CD4-positive, alpha-beta T cell (primary cell): ENCODE data around the gene KCNJ3. TPM values are rescaled to one million over a fixed set of nuclear protein-coding genes. Genes with fewer than 3 reads are reported as not detected.

Experiments used
- ATAC-seq: fragments of 200-7000 bp; cut with Tn5 transposase; one replicate; pipeline ENCODE4 v1.10.0; 2022; ENCODE audit warnings: mild to moderate bottlenecking; ENCODE audit not compliant: poor library complexity
- CTCF ChIA-PET: fragments of 350-600 bp; sonication (Branson Sonifier 250); formaldehyde crosslinking; loops from one replicate; lab custom pipeline; 2021; ENCODE audit warnings: antibody characterized with exemption, inconsistent platforms; lab: Charles Lee
- POLR2A ChIA-PET: fragments of 350-600 bp; sonication (Branson Sonifier 250); formaldehyde crosslinking; loops from one replicate; lab custom pipeline; 2021; ENCODE audit warnings: antibody characterized with exemption, inconsistent platforms; lab: Charles Lee
- DNase-seq, 14 experiments: peaks; one replicate each; pipeline ENCODE4 v3.0.0-alpha.2; 2013 to 2020; ENCODE audit warnings: mixed read lengths in 2 of 14
- H3K27ac ChIP-seq, 2 donors: one replicate each; pipeline versions ENCODE4 v1.5.1 to v1.7.0; 2013; ENCODE audit warnings: low read length in 2 of 2, low read depth in 1 of 2, mild to moderate bottlenecking in 1 of 2
- H3K27me3 ChIP-seq, 2 experiments: 1 replicate in 1 of 2; 2 replicates in 1 of 2; pipeline versions ENCODE4 v1.6.1 to v1.7.0; 2013; ENCODE audit warnings: low read length in 2 of 2, control low read depth in 1 of 2, mild to moderate bottlenecking in 1 of 2, moderate library complexity in 1 of 2; ENCODE audit not compliant: insufficient read depth in 2 of 2, control insufficient read depth in 1 of 2
- H3K36me3 ChIP-seq: one replicate; pipeline ENCODE4 v1.6.1; 2013; ENCODE audit warnings: low read length, control low read depth; ENCODE audit not compliant: insufficient read depth
- H3K4me1 ChIP-seq: one replicate; pipeline ENCODE4 v1.6.1; 2013; ENCODE audit warnings: low read length, control low read depth; ENCODE audit not compliant: insufficient read depth
- H3K4me3 ChIP-seq: one replicate; pipeline ENCODE4 v1.5.1; 2013; ENCODE audit warnings: mild to moderate bottlenecking, low read length, moderate library complexity
- H3K9me3 ChIP-seq, 2 experiments: 1 replicate in 1 of 2; 2 replicates in 1 of 2; pipeline versions ENCODE4 v1.6.1 to v1.7.0; 2013; ENCODE audit warnings: low read length in 2 of 2, mild to moderate bottlenecking in 2 of 2, control low read depth in 1 of 2, moderate library complexity in 1 of 2; ENCODE audit not compliant: control insufficient read depth in 1 of 2, insufficient read depth in 1 of 2
- H3K27ac Mint-ChIP-seq: one replicate; pipeline ENCODE4 v1.8.0; 2020; ENCODE audit warnings: mixed read lengths
- H3K27me3 Mint-ChIP-seq: one replicate; pipeline ENCODE4 v1.8.0; 2021; ENCODE audit warnings: mixed read lengths
- H3K36me3 Mint-ChIP-seq: one replicate; pipeline ENCODE4 v1.8.0; 2021; ENCODE audit warnings: low read depth, mixed read lengths
- H3K4me1 Mint-ChIP-seq: one replicate; pipeline ENCODE4 v1.8.0; 2021; ENCODE audit warnings: low read depth, mixed read lengths
- H3K4me3 Mint-ChIP-seq: one replicate; pipeline ENCODE4 v1.8.0; 2020; ENCODE audit warnings: mild to moderate bottlenecking, mixed read lengths
- H3K9me3 Mint-ChIP-seq: one replicate; pipeline ENCODE4 v1.8.0; 2020; ENCODE audit warnings: mixed read lengths
- intact Hi-C, 2 experiments: fragments of 100-400 bp; cut with DNase I in 1 of 2; cut with micrococcal nuclease in 1 of 2; formaldehyde crosslinking; loops; one replicate each; pipeline versions ENCODE4 v1.15.1 to v1.9.0; 2023 to 2025; cut with DNase I, micrococcal nuclease
- total RNA-seq, 174 experiments: library from RNA in 2 of 174; stranded (reverse) in 2 of 174; gene quantifications; one replicate each; pipeline ENCODE4 v1.2.3 and lab custom pipeline; 2021 to 2026
- TF ChIP-seq, protein P1 (sequence below): fragments of 200-600 bp; IDR thresholded peaks from one replicate; pipeline ENCODE4 v1.8.0; 2022; ENCODE audit warnings: antibody characterized with exemption, mild to moderate bottlenecking

KCNJ3 gene
- total RNA-seq, 2 experiments from 2014 or later: not detected

DNA sequence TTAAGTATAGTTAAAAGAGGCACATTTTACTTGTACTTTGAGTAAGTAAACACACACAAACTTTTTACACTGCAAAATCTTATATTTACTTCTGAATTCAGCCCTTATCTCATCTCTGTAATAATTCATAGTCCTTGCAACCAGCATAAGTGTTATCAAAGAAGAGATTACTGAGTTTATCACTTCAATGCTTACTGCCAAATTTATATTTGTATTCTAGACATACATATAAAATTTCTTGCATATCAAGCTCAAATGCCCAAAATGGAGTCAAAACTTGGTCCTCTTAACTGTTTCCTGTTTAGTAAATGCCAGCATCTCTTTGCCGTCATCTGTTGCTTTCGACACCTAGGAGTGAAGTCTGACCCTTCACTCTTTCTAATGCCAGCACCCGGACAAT lies 21.1 kb upstream of the KCNJ3 start:
- Mint-ChIP-seq H3K4me1 (no peaks in the 10 kb centered on the region), H3K4me3 (no peak overlapping the region), H3K36me3 (no peaks in the 10 kb centered on the region), H3K9me3 (peaks cover 3% of the 10 kb centered on the region), H3K27ac (no peak overlapping the region), H3K27me3 (no peaks in the 10 kb centered on the region)
- DNase-seq: no peak
- ChIA-PET CTCF (no interaction called here), POLR2A (no interaction called here)
- no peaks in the 10 kb centered on the region for H3K36me3 ChIP-seq
- H3K4me3 ChIP-seq: no peak overlapping the region
- ATAC-seq: no peak
- TF ChIP-seq, protein P1, sequence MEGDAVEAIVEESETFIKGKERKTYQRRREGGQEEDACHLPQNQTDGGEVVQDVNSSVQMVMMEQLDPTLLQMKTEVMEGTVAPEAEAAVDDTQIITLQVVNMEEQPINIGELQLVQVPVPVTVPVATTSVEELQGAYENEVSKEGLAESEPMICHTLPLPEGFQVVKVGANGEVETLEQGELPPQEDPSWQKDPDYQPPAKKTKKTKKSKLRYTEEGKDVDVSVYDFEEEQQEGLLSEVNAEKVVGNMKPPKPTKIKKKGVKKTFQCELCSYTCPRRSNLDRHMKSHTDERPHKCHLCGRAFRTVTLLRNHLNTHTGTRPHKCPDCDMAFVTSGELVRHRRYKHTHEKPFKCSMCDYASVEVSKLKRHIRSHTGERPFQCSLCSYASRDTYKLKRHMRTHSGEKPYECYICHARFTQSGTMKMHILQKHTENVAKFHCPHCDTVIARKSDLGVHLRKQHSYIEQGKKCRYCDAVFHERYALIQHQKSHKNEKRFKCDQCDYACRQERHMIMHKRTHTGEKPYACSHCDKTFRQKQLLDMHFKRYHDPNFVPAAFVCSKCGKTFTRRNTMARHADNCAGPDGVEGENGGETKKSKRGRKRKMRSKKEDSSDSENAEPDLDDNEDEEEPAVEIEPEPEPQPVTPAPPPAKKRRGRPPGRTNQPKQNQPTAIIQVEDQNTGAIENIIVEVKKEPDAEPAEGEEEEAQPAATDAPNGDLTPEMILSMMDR: no peak
- H3K9me3 ChIP-seq: peaks cover 0 to 3% of the 10 kb centered on the region in 2 experiments
- H3K27me3 ChIP-seq: no peaks in the 10 kb centered on the region
- H3K4me1 ChIP-seq: no peaks in the 10 kb centered on the region
- intact Hi-C loops: no loop called here
- no peak overlapping the region for H3K27ac ChIP-seq

DNA sequence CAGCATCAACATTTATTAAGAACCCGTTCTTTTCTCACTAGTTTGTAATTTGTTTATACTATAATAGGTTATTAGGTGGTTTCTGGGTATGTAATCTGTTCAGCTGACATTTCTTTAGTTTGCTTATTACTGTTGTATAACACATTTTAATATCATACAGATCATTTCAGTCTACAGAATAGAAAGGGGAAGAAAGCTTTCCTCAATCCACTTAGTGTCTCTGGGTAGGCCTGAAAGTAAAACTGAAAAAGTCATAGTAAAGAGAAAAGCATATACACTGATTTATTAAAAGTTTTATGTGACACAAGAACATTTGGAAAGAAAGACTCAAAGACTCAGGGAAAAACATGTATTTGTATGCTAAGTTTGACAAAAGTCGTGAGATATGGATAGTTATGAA lies 16.8 kb upstream of the KCNJ3 start:
- intact Hi-C loops: no loop called here
- H3K27ac Mint-ChIP-seq: no peak overlapping the region
- no peaks in the 10 kb centered on the region for H3K27me3 ChIP-seq
- no peaks in the 10 kb centered on the region for H3K4me1 ChIP-seq
- H3K4me3 Mint-ChIP-seq: no peak overlapping the region
- peaks cover 0 to 4% of the 10 kb centered on the region in 2 experiments for H3K9me3 ChIP-seq
- H3K36me3 Mint-ChIP-seq: no peaks in the 10 kb centered on the region
- H3K9me3 Mint-ChIP-seq: peaks cover 3% of the 10 kb centered on the region
- no peak for ATAC-seq
- DNase-seq: no peak
- ChIA-PET POLR2A (no interaction called here), CTCF (no interaction called here)
- H3K27me3 Mint-ChIP-seq: no peaks in the 10 kb centered on the region
- TF ChIP-seq, protein P1: no peak
- H3K4me3 ChIP-seq: no peak overlapping the region
- H3K4me1 Mint-ChIP-seq: no peaks in the 10 kb centered on the region
- H3K36me3 ChIP-seq: no peaks in the 10 kb centered on the region
- H3K27ac ChIP-seq: no peak overlapping the region

DNA sequence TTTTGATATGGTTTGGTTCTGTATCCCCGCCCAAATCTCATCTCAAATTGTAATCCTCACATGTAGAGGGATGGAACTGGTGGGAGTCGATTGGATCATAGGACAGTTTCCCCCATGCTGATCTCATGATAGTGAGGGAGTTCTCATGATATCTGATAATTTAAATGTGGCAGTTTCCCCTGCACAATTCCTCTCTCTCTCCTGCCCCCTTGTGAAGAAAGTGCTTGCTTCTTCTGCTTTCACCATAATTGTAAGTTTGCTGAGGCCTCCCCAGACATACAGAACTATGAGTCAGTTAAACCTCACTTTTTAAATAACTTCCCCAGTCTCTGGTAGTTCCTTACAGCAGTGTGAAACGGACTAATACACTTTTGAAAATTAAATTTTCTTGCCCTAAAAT lies 12.3 kb upstream of the KCNJ3 start:
- no peaks in the 10 kb centered on the region for H3K27me3 ChIP-seq
- no peak overlapping the region for H3K27ac ChIP-seq
- no peaks in the 10 kb centered on the region for H3K36me3 ChIP-seq
- POLR2A ChIA-PET: no interaction called here
- no peaks in the 10 kb centered on the region for H3K36me3 Mint-ChIP-seq
- no peak overlapping the region for H3K27ac Mint-ChIP-seq
- H3K4me1 ChIP-seq: no peaks in the 10 kb centered on the region
- no peaks in the 10 kb centered on the region for H3K9me3 Mint-ChIP-seq
- peaks cover 2% of the 10 kb centered on the region for H3K27me3 Mint-ChIP-seq
- H3K4me3 Mint-ChIP-seq: no peak overlapping the region
- no peak for DNase-seq
- no peak for ATAC-seq
- intact Hi-C loops: no loop called here
- no peak overlapping the region for H3K4me3 ChIP-seq
- peaks cover 0 to 4% of the 10 kb centered on the region in 2 experiments for H3K9me3 ChIP-seq
- TF ChIP-seq, protein P1: no peak
- CTCF ChIA-PET: no interaction called here
- H3K4me1 Mint-ChIP-seq: no peaks in the 10 kb centered on the region
